Testis (tissue), 3 donors: ENCODE measurements around the gene LCN10. TPM values are rescaled to one million over a fixed set of nuclear protein-coding genes. Genes with fewer than 3 reads are reported as not detected.
"Not testable (repeated sequence)": the region's sequence is repeated elsewhere in the genome, so short reads cannot be mapped to it uniquely, and the experiment has no call there.

Experiments used
- DNase-seq: peaks from one replicate; pipeline ENCODE4 v3.0.0-alpha.2; 2019
- H3K27ac ChIP-seq, 2 donors: fragments of 200-600 bp; sonication (generic); one replicate each; pipeline ENCODE4 v1.5.1; 2019
- H3K27me3 ChIP-seq: fragments of 200-600 bp; sonication (generic); one replicate; pipeline ENCODE4 v1.5.1; 2019
- H3K36me3 ChIP-seq: fragments of 200-600 bp; sonication (generic); one replicate; pipeline ENCODE4 v1.5.1; 2017; ENCODE audit warnings: low read depth; ENCODE audit errors: missing control alignments
- H3K4me1 ChIP-seq: fragments of 200-600 bp; sonication (generic); one replicate; pipeline ENCODE4 v1.5.1; 2019
- H3K4me3 ChIP-seq, 2 donors: fragments of 200-600 bp; sonication (generic); one replicate each; pipeline ENCODE4 v1.5.1; 2017 to 2019
- H3K9me3 ChIP-seq: fragments of 200-600 bp; sonication (generic); one replicate; pipeline ENCODE4 v1.5.1; 2017
- POLR2A ChIP-seq: fragments of 450-650 bp; IDR thresholded peaks from one replicate; pipeline ENCODE4 v1.6.1; 2017; ENCODE audit warnings: antibody characterized with exemption, mild to moderate bottlenecking, moderate library complexity
- WGBS, 2 donors: methylation state at CpG; one replicate each; pipeline ENCODE4 v1.1.5; 2018; 5-methylcytosine and 5-hydroxymethylcytosine counted together
- intact Hi-C: fragments of 100-400 bp; cut with DNase I; formaldehyde crosslinking; loops from one replicate; pipeline ENCODE4 v1.15.1; 2023; ENCODE audit warnings: low total_unique reads
- polyA plus RNA-seq: library from polyadenylated mRNA; stranded (reverse); fragments of 350-450 nt; fragmentation: Illumina TruSeq; extraction: RNeasy Lipid Tissue Mini Kit (QIAGEN cat#74804); gene quantifications from one replicate; pipeline ENCODE4 v1.2.3, GENCODE V29; 2014; ENCODE audit warnings: low read depth, low replicate concordance; ENCODE audit not compliant: insufficient read depth
- total RNA-seq, 2 donors: library from RNA; depleted of rRNA; stranded (reverse); fragments of >200 nt; gene quantifications; one replicate each; pipeline ENCODE4 v1.2.3, GENCODE V29; 2016
- TF ChIP-seq, protein P1 (sequence below), 3 experiments: fragments of 450-650 bp in 2 of 3; fragments of 200-600 bp in 1 of 3; sonication (generic) in 1 of 3; IDR thresholded peaks; one replicate each; pipeline ENCODE4 v1.5.1; 2016 to 2019; ENCODE audit warnings: antibody characterized with exemption in 3 of 3, mild to moderate bottlenecking in 2 of 3, moderate library complexity in 1 of 3

Gene LCN10
- total and polyA plus RNA-seq, 3 donors from 2014 or later, result 8.3 to 11.7 (median 8.7) TPM

- Histone ChIP-seq H3K36me3 (no peaks in the 10 kb centered on the region), H3K4me1 (peaks cover 48% of the 10 kb centered on the region), H3K27me3 (no peaks in the 10 kb centered on the region), H3K4me3 (peak overlapping the region in 1 of 2 donors; percentile 5), H3K27ac (peak overlapping the region; percentile 91 to 93), H3K9me3 (no peaks in the 10 kb centered on the region)
- WGBS, 2 donors, result 10 to 13% methylated on average over 21 of the region's 21 CpGs
- intact Hi-C loops, result loop anchor here (5.0 kb wide), 1 partner anchor 239 kb away; the partner anchor contains the start of gene ABCA2
- no peak for TF ChIP-seq POLR2A
- TF ChIP-seq, protein P1, sequence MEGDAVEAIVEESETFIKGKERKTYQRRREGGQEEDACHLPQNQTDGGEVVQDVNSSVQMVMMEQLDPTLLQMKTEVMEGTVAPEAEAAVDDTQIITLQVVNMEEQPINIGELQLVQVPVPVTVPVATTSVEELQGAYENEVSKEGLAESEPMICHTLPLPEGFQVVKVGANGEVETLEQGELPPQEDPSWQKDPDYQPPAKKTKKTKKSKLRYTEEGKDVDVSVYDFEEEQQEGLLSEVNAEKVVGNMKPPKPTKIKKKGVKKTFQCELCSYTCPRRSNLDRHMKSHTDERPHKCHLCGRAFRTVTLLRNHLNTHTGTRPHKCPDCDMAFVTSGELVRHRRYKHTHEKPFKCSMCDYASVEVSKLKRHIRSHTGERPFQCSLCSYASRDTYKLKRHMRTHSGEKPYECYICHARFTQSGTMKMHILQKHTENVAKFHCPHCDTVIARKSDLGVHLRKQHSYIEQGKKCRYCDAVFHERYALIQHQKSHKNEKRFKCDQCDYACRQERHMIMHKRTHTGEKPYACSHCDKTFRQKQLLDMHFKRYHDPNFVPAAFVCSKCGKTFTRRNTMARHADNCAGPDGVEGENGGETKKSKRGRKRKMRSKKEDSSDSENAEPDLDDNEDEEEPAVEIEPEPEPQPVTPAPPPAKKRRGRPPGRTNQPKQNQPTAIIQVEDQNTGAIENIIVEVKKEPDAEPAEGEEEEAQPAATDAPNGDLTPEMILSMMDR (IDR thresholded peaks at IDR 0.05), result peak; percentile 92 to 95 (median 94)
- peak; percentile 85 for DNase-seq
Observed at GRCh38 chr9:136787690-136788400, 45.1 kb upstream of the LCN10 start.

DNA sequence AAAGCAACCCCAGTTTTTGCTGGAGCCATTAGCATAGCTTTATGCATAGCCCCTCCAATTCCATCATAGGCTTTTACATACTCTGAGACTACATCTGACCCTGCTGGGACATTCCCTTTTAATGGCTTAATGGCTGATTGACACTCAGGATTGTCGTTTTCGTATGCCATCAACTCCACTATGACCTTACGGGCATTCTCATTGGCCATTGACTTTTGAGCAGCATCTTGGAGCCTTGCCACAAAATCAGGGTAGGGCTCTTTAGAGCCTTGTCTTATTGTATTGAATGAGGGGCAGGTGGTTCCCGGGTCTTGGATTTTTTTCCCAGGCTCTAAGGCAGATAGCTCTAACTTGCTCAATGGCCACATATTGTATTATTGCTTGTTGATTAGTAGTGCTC is 44.2 kb upstream of the LCN10 start:
- intact Hi-C loops, result loop anchor here (5.0 kb wide), 1 partner anchor 240 kb away; the partner anchor contains the start of gene ABCA2
- 54 to 63% methylated on average over 4 of the region's 4 CpGs for WGBS, 2 donors
- not testable (repeated sequence) for H3K9me3 ChIP-seq, H3K4me3 ChIP-seq, H3K36me3 ChIP-seq, DNase-seq, H3K27me3 ChIP-seq, H3K27ac ChIP-seq
- H3K4me1 ChIP-seq, result peaks cover 41% of the 10 kb centered on the region

DNA sequence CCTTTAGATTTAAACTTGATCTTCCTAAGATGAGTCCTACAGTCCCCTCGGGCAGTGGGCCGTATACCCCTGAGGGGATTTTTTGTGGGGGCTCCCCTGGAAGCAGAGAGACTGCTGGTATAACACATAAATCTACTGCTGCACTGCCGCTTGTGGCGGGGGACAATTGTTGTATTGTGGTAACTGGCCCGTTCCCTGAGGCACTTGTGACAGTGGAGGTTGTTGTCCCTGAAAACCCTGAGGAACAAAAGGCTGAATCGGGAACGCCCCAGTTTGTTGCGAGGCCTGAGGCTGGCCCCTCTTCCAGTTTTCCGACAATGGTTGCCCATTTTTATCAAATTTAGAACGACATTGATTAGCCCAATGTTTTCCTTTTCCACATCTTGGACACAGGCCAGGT is 43.7 kb upstream of the LCN10 start:
- H3K27me3 ChIP-seq, result no peaks in the 10 kb centered on the region
- intact Hi-C loops, result loop anchor here (5.0 kb wide), 1 partner anchor 241 kb away; the partner anchor contains the start of gene ABCA2
- no peak for TF ChIP-seq POLR2A
- TF ChIP-seq, protein P1 (IDR thresholded peaks at IDR 0.05), result no peak
- DNase-seq, result no peak
- no peak overlapping the region for H3K27ac ChIP-seq
- H3K9me3 ChIP-seq, result no peaks in the 10 kb centered on the region
- H3K4me1 ChIP-seq, result peaks cover 38% of the 10 kb centered on the region
- H3K36me3 ChIP-seq, result no peaks in the 10 kb centered on the region
- no peak overlapping the region for H3K4me3 ChIP-seq
- 71 to 77% methylated on average over 10 of the region's 10 CpGs for WGBS, 2 donors

GRCh38 chr9:136785565-136786355 is 43.0 kb upstream of the LCN10 start:
- H3K27ac ChIP-seq, H3K9me3 ChIP-seq, H3K27me3 ChIP-seq, DNase-seq, H3K4me3 ChIP-seq, H3K36me3 ChIP-seq: not testable (repeated sequence)
- intact Hi-C loops, result loop anchor here (5.0 kb wide), 1 partner anchor 242 kb away; the partner anchor contains the start of gene ABCA2
- H3K4me1 ChIP-seq, result peaks cover 38% of the 10 kb centered on the region
- WGBS, 2 donors, result 80 to 83% methylated on average over 22 to 23 of the region's 23 CpGs

GRCh38 chr9:136784997-136785361 is 42.2 kb upstream of the LCN10 start:
- Histone ChIP-seq H3K4me3 (no peak overlapping the region), H3K27me3 (no peaks in the 10 kb centered on the region), H3K27ac (no peak overlapping the region), H3K4me1 (peaks cover 31% of the 10 kb centered on the region), H3K36me3 (no peaks in the 10 kb centered on the region), H3K9me3 (no peaks in the 10 kb centered on the region)
- intact Hi-C loops, result loop anchor here (5.0 kb wide), 1 partner anchor 242 kb away; the partner anchor contains the start of gene ABCA2
- 88 to 90% methylated on average over 6 of the region's 6 CpGs for WGBS, 2 donors
- DNase-seq, result no peak
- TF ChIP-seq POLR2A, result no peak
- TF ChIP-seq, protein P1 (IDR thresholded peaks at IDR 0.05), result no peak
